ENCODE measurements around the gene XPNPEP1.

XPNPEP1 gene

GRCh38 chr10:109875151-109875568 is 48.2 kb downstream of the XPNPEP1 start:
- H3K27ac ChIP-seq: no peak overlapping the region
- TF ChIP-seq CTCF (IDR thresholded peaks at IDR 0.05; ENCODE audit: low read depth, low read length): no peak
- H3K9me3 ChIP-seq (ENCODE audit: severe bottlenecking): no peaks in the 10 kb centered on the region
- H3K4me3 ChIP-seq (ENCODE audit: low read depth, low read length): no peak overlapping the region
- DNase-seq: no peak
- H3K36me3 ChIP-seq: peaks cover 38% of the 10 kb centered on the region
- H3K27me3 ChIP-seq (ENCODE audit: insufficient read depth, low read depth, severe bottlenecking): no peaks in the 10 kb centered on the region

GRCh38 chr10:109871476-109871875 is 51.8 kb downstream of the XPNPEP1 start:
- Histone ChIP-seq H3K27ac (no peak overlapping the region), H3K36me3 (peaks cover 46% of the 10 kb centered on the region), H3K4me3 (ENCODE audit: low read depth, low read length) (no peak overlapping the region), H3K27me3 (ENCODE audit: insufficient read depth, low read depth, severe bottlenecking) (no peaks in the 10 kb centered on the region), H3K9me3 (ENCODE audit: severe bottlenecking) (no peaks in the 10 kb centered on the region)
- TF ChIP-seq CTCF (IDR thresholded peaks at IDR 0.05; ENCODE audit: low read depth, low read length): no peak
- DNase-seq: no peak

GRCh38 chr10:109866995-109867635 is 56.2 kb downstream of the XPNPEP1 start:
- no peak overlapping the region for H3K4me3 ChIP-seq (ENCODE audit: low read depth, low read length)
- TF ChIP-seq CTCF (IDR thresholded peaks at IDR 0.05; ENCODE audit: low read depth, low read length): no peak
- peaks cover 46% of the 10 kb centered on the region for H3K36me3 ChIP-seq
- H3K27me3 ChIP-seq (ENCODE audit: insufficient read depth, low read depth, severe bottlenecking): no peaks in the 10 kb centered on the region
- no peaks in the 10 kb centered on the region for H3K9me3 ChIP-seq (ENCODE audit: severe bottlenecking)
- DNase-seq: no peak
- H3K27ac ChIP-seq: no peak overlapping the region

GRCh38 chr10:109866168-109866994 is 56.9 kb downstream of the XPNPEP1 start:
- Histone ChIP-seq H3K27ac (no peak overlapping the region), H3K36me3 (peaks cover 43% of the 10 kb centered on the region), H3K27me3 (ENCODE audit: insufficient read depth, low read depth, severe bottlenecking) (no peaks in the 10 kb centered on the region), H3K4me3 (ENCODE audit: low read depth, low read length) (no peak overlapping the region), H3K9me3 (ENCODE audit: severe bottlenecking) (no peaks in the 10 kb centered on the region)
- peak; percentile 28; the same call in 1 of the 2 replicates for TF ChIP-seq CTCF (IDR thresholded peaks at IDR 0.05; ENCODE audit: low read depth, low read length)
- peak; percentile 14 for DNase-seq

- no peaks in the 10 kb centered on the region for H3K9me3 ChIP-seq (ENCODE audit: severe bottlenecking)
- no peak for TF ChIP-seq CTCF (IDR thresholded peaks at IDR 0.05; ENCODE audit: low read depth, low read length)
- H3K27ac ChIP-seq: no peak overlapping the region
- peaks cover 30% of the 10 kb centered on the region for H3K36me3 ChIP-seq
- H3K4me3 ChIP-seq (ENCODE audit: low read depth, low read length): no peak overlapping the region
- H3K27me3 ChIP-seq (ENCODE audit: insufficient read depth, low read depth, severe bottlenecking): no peaks in the 10 kb centered on the region
- DNase-seq: no peak
These were observed 59.5 kb downstream of the XPNPEP1 start for GRCh38 chr10:109863775-109864174.

Data from WERI-Rb-1 (cell line).